Keratinocyte (primary cell): ENCODE data around the gene KLHL35. TPM values are rescaled to one million over a fixed set of nuclear protein-coding genes. Genes with fewer than 3 reads are reported as not detected.

Experiments
- DNase-seq: peaks from one replicate; pipeline ENCODE4 v3.0.0-alpha.2; 2011; ENCODE audit warnings: low read depth, missing footprints, low spot score
- FAIRE-seq: peaks from 2 replicates; lab custom pipeline; 2011; peaks lifted over from hg19 to GRCh38; lab: Jason Lieb, UNC
- H2AFZ ChIP-seq: 2 replicates; pipeline ENCODE4 v1.6.0; 2012; ENCODE audit warnings: low read length, control low read depth, inconsistent platforms; ENCODE audit not compliant: control insufficient read depth
- H3K27ac ChIP-seq: 2 replicates; pipeline ENCODE4 v1.5.1; 2011; ENCODE audit warnings: low read length; ENCODE audit not compliant: control insufficient read depth, insufficient read depth
- H3K27me3 ChIP-seq: 3 replicates; pipeline ENCODE4 v1.6.0; 2011; ENCODE audit warnings: low read length; ENCODE audit not compliant: control insufficient read depth, insufficient read depth; ENCODE audit errors: extremely low read depth
- H3K36me3 ChIP-seq, 2 experiments: 2 replicates in 1 of 2; 3 replicates in 1 of 2; pipeline ENCODE4 v1.5.1; 2011; ENCODE audit warnings: low read length in 2 of 2, mild to moderate bottlenecking in 1 of 2; ENCODE audit not compliant: control insufficient read depth in 2 of 2, insufficient read depth in 2 of 2; ENCODE audit errors: extremely low read depth in 1 of 2
- H3K4me1 ChIP-seq: 3 replicates; pipeline ENCODE4 v1.5.1; 2011; ENCODE audit warnings: low read length; ENCODE audit not compliant: control insufficient read depth, insufficient read depth; ENCODE audit errors: extremely low read depth
- H3K4me2 ChIP-seq: 3 replicates; pipeline ENCODE4 v1.6.0; 2011; ENCODE audit warnings: low read depth, low read length; ENCODE audit not compliant: control insufficient read depth, insufficient read depth; ENCODE audit errors: extremely low read depth
- H3K4me3 ChIP-seq, 3 experiments: fragments of 200-600 bp in 1 of 3; sonication (generic) in 1 of 3; 2 replicates in 2 of 3; 3 replicates in 1 of 3; pipeline ENCODE4 v1.5.1; 2011 to 2016; ENCODE audit warnings: low read length in 3 of 3, mild to moderate bottlenecking in 3 of 3, control low read depth in 2 of 3, inconsistent platforms in 1 of 3, low read depth in 1 of 3, mixed read lengths in 1 of 3, mixed run types in 1 of 3, moderate library complexity in 1 of 3; ENCODE audit not compliant: control insufficient read depth in 2 of 3, insufficient read depth in 2 of 3; ENCODE audit errors: extremely low read depth in 1 of 3
- H3K79me2 ChIP-seq: 2 replicates; pipeline ENCODE4 v1.6.0; 2012; ENCODE audit warnings: low read length; ENCODE audit not compliant: control insufficient read depth, insufficient read depth
- H3K9ac ChIP-seq: 3 replicates; pipeline ENCODE4 v1.6.0; 2011; ENCODE audit warnings: low read length; ENCODE audit not compliant: control insufficient read depth, insufficient read depth; ENCODE audit errors: extremely low read depth
- H3K9me1 ChIP-seq: 3 replicates; pipeline ENCODE4 v1.6.0; 2011; ENCODE audit warnings: low read length; ENCODE audit not compliant: control insufficient read depth, insufficient read depth; ENCODE audit errors: extremely low read depth
- H3K9me3 ChIP-seq: 2 replicates; pipeline ENCODE4 v1.5.1; 2012; ENCODE audit warnings: low read depth, low read length; ENCODE audit not compliant: control insufficient read depth
- H4K20me1 ChIP-seq: 3 replicates; pipeline ENCODE4 v1.6.0; 2011; ENCODE audit warnings: low read length; ENCODE audit not compliant: control insufficient read depth, insufficient read depth; ENCODE audit errors: extremely low read depth
- CTCF ChIP-seq, 3 experiments: IDR thresholded peaks in 1 of 3; conservative IDR thresholded peaks in 1 of 3; optimal IDR thresholded peaks in 1 of 3; 2 replicates in 2 of 3; 3 replicates in 1 of 3; pipeline versions ENCODE3 to v1.5.1; 2011; ENCODE audit warnings: low read length in 3 of 3, mild to moderate bottlenecking in 3 of 3, moderate library complexity in 2 of 3, control low read depth in 1 of 3, inconsistent platforms in 1 of 3; ENCODE audit not compliant: insufficient read depth in 2 of 3; ENCODE audit errors: extremely low read depth in 1 of 3
- EZH2 ChIP-seq: IDR thresholded peaks from one replicate; pipeline ENCODE4 v1.6.1; 2012; ENCODE audit warnings: inconsistent platforms, mild to moderate bottlenecking, low read length, moderate library complexity
- dilution Hi-C: fragments of 300-500 bp; cut with MboI; formaldehyde crosslinking; loops from one replicate; pipeline ENCODE4 v1.7.0; 2020; ENCODE audit warnings: low sequenced_read_pairs; ENCODE audit not compliant: extremely low pct_ligation_motif_present
- polyA plus RNA-seq, 5 experiments: library from polyadenylated mRNA; depleted of rRNA in 3 of 5; stranded (reverse) in 3 of 5; stranded (forward) in 1 of 5; unstranded in 1 of 5; fragments of >200 nt; gene quantifications; 1 replicate in 1 of 5; 2 replicates in 3 of 5; 3 replicates in 1 of 5; pipeline versions ENCODE4 v1.2.1 to v1.2.3, GENCODE V29; 2011 to 2012; ENCODE audit warnings: missing spikeins in 2 of 5, low read depth in 1 of 5, low replicate concordance in 1 of 5

Gene KLHL35
- polyA plus RNA-seq, 1 donor (not counting 4 experiments of a cell fraction or from before 2014, with no cell fraction given), result 0.58 TPM

- Histone ChIP-seq H3K4me1 (no peaks in the 10 kb centered on the region), H3K9me1 (no peaks in the 10 kb centered on the region), H3K4me3 (no peak overlapping the region), H3K36me3 (no peaks in the 10 kb centered on the region), H3K79me2 (no peaks in the 10 kb centered on the region), H3K9me3 (no peaks in the 10 kb centered on the region), H3K27ac (no peak overlapping the region), H3K4me2 (no peak overlapping the region), H3K9ac (no peak overlapping the region), H3K27me3 (no peaks in the 10 kb centered on the region), H4K20me1 (no peaks in the 10 kb centered on the region), H2AFZ (no peak overlapping the region)
- dilution Hi-C loops, result no loop called here
- FAIRE-seq (no peak), DNase-seq (no peak)
- TF ChIP-seq CTCF (optimal IDR thresholded peaks at IDR 0.05 in 1 of 3, IDR thresholded peaks at IDR 0.05 in 1 of 3, conservative IDR thresholded peaks at IDR 0.05 in 1 of 3; ENCODE audit: extremely low read depth in 1 of 3, insufficient read depth in 2 of 3, low read length in 3 of 3) (no peak), EZH2 (no peak)
These were observed 46.7 kb upstream of the KLHL35 start for GRCh38 chr11:75479597-75480145.

GRCh38 chr11:75478783-75479596 is 46.0 kb upstream of the KLHL35 start:
- Histone ChIP-seq H3K27me3 (no peaks in the 10 kb centered on the region), H3K4me2 (no peak overlapping the region), H4K20me1 (no peaks in the 10 kb centered on the region), H3K36me3 (no peaks in the 10 kb centered on the region), H3K9me3 (no peaks in the 10 kb centered on the region), H3K27ac (no peak overlapping the region), H3K4me1 (no peaks in the 10 kb centered on the region), H3K79me2 (no peaks in the 10 kb centered on the region), H2AFZ (no peak overlapping the region), H3K9me1 (no peaks in the 10 kb centered on the region), H3K4me3 (no peak overlapping the region), H3K9ac (no peak overlapping the region)
- DNase-seq (no peak), FAIRE-seq (no peak)
- dilution Hi-C loops, result no loop called here
- no peak for TF ChIP-seq EZH2
- TF ChIP-seq CTCF (optimal IDR thresholded peaks at IDR 0.05 in 1 of 3, IDR thresholded peaks at IDR 0.05 in 1 of 3, conservative IDR thresholded peaks at IDR 0.05 in 1 of 3; ENCODE audit: extremely low read depth in 1 of 3, insufficient read depth in 2 of 3, low read length in 3 of 3), result no peak
